Astrocyte (in vitro differentiated cells and primary cell): ENCODE measurements around the gene DHCR7. TPM values are rescaled to one million over a fixed set of nuclear protein-coding genes. Genes with fewer than 3 reads are reported as not detected.
"Not testable (repeated sequence)": the region's sequence is repeated elsewhere in the genome, so short reads cannot be mapped to it uniquely, and the experiment has no call there.

Experiments used
- DNase-seq: peaks from one replicate; pipeline ENCODE4 v3.0.0-alpha.2; 2010; ENCODE audit warnings: low read depth
- FAIRE-seq: peaks from 2 replicates; lab custom pipeline; 2011; peaks lifted over from hg19 to GRCh38; lab: Jason Lieb, UNC
- H2AFZ ChIP-seq: 2 replicates; pipeline ENCODE4 v1.6.0; 2012; ENCODE audit warnings: low read depth, low read length, inconsistent platforms
- H3K27ac ChIP-seq: 2 replicates; pipeline ENCODE4 v1.5.1; 2011; ENCODE audit warnings: low read depth, low read length, inconsistent platforms
- H3K27me3 ChIP-seq: 2 replicates; pipeline ENCODE4 v1.6.0; 2011; ENCODE audit warnings: low read length, inconsistent platforms; ENCODE audit not compliant: insufficient read depth
- H3K36me3 ChIP-seq: 2 replicates; pipeline ENCODE4 v1.5.1; 2011; ENCODE audit warnings: low read length, inconsistent platforms; ENCODE audit not compliant: insufficient read depth
- H3K4me1 ChIP-seq: 2 replicates; pipeline ENCODE4 v1.5.1; 2011; ENCODE audit warnings: low read length, inconsistent platforms; ENCODE audit not compliant: insufficient read depth
- H3K4me2 ChIP-seq: 2 replicates; pipeline ENCODE4 v1.6.0; 2012; ENCODE audit warnings: low read length, inconsistent platforms
- H3K4me3 ChIP-seq: 2 replicates; pipeline ENCODE4 v1.5.1; 2011; ENCODE audit warnings: low read depth, mild to moderate bottlenecking, low read length, inconsistent platforms; ENCODE audit not compliant: insufficient read depth
- H3K79me2 ChIP-seq: 2 replicates; pipeline ENCODE4 v1.6.0; 2012; ENCODE audit warnings: mild to moderate bottlenecking, low read length, inconsistent platforms; ENCODE audit not compliant: insufficient read depth
- H3K9ac ChIP-seq: 2 replicates; pipeline ENCODE4 v1.6.0; 2012; ENCODE audit warnings: mild to moderate bottlenecking, low read length, inconsistent platforms
- H3K9me3 ChIP-seq: 2 replicates; pipeline ENCODE4 v1.5.1; 2012; ENCODE audit warnings: low read depth, mild to moderate bottlenecking, low read length, inconsistent platforms; ENCODE audit not compliant: insufficient read depth
- H4K20me1 ChIP-seq: 2 replicates; pipeline ENCODE4 v1.6.0; 2012; ENCODE audit warnings: low read length, inconsistent platforms; ENCODE audit not compliant: insufficient read depth
- H3K27ac Mint-ChIP-seq: one replicate; pipeline ENCODE4 v1.8.0; 2021; ENCODE audit warnings: mild to moderate bottlenecking, mixed read lengths; ENCODE audit not compliant: unreplicated experiment
- H3K27me3 Mint-ChIP-seq: one replicate; pipeline ENCODE4 v1.8.0; 2021; ENCODE audit warnings: low read depth, mixed read lengths; ENCODE audit not compliant: unreplicated experiment
- H3K36me3 Mint-ChIP-seq: one replicate; pipeline ENCODE4 v1.8.0; 2021; ENCODE audit warnings: low read depth, mixed read lengths; ENCODE audit not compliant: unreplicated experiment
- H3K4me1 Mint-ChIP-seq: one replicate; pipeline ENCODE4 v1.8.0; 2021; ENCODE audit warnings: low read depth, mixed read lengths; ENCODE audit not compliant: unreplicated experiment
- H3K4me3 Mint-ChIP-seq: one replicate; pipeline ENCODE4 v1.8.0; 2021; ENCODE audit warnings: mild to moderate bottlenecking, moderate library complexity, mixed read lengths; ENCODE audit not compliant: unreplicated experiment
- H3K9me3 Mint-ChIP-seq: one replicate; pipeline ENCODE4 v1.8.0; 2021; ENCODE audit warnings: mild to moderate bottlenecking, mixed read lengths; ENCODE audit not compliant: unreplicated experiment
- EZH2 ChIP-seq: IDR thresholded peaks from 2 replicates; pipeline ENCODE4 v1.6.1; 2012; ENCODE audit warnings: mild to moderate bottlenecking, low read length, inconsistent platforms; ENCODE audit not compliant: insufficient read depth
- total RNA-seq: library from RNA; stranded (reverse); gene quantifications from 2 replicates; pipeline ENCODE4 v1.2.1, GENCODE V29; 2021
- TF ChIP-seq, protein P1 (sequence below): IDR thresholded peaks from 2 replicates; pipeline ENCODE4 v1.5.1; 2011; ENCODE audit warnings: low read depth, mild to moderate bottlenecking, inconsistent platforms, low read length, moderate library complexity; ENCODE audit not compliant: insufficient read depth

Gene DHCR7
- total RNA-seq, 1 donor from 2014 or later = 92.8 TPM

DNA sequence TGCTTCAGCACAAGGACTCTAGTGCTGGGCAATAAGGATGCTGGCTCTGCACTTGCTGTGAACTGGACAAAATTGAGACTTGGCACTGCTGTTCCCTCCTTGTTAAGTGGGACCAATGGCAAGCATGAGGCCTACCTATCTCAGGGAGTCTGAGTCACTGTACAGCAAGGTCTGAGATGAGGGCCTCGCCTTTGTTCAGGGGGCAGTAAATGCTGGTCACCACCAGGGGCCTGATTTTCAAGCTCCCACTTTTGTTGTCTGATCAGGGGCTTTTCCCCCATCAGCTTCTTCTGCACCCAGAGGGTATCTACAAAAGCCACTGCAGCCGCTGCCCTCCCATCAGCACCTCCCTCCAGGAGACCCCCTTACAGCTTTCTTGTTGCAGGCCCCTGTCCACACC is 22.8 kb downstream of the DHCR7 start:
- FAIRE-seq = no peak
- H3K36me3 ChIP-seq = no peaks in the 10 kb centered on the region
- H3K9me3 Mint-ChIP-seq = peaks cover 3% of the 10 kb centered on the region

DNA sequence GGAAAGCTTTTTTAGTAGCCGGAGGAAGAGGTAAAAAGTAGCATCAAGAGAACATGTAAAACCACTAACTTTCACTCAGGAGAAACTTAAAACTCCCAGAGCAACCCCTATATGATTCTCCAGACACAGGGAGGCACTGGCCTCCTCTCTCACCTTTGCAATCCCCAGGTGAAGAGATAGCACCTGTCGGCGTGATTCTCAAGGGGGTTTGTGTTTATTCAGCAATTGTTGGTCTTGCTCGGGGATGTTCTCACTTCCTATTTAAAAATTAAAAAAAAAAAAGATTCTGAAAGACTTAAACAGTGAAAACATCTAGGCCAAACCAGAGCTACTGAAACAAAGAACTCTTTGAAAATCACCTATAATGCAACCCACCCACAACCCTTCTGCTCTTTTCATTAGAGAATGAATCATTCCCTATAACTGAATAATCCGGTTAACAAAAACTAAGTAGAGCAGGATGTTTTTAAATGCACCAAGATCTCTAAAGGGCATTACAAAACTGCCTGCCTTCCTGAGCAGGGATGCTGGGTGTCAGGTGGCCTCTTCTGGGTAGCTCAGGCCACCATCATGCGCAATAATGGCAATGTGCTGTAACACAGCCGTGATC is 24.9 kb downstream of the DHCR7 start:
- Histone ChIP-seq H3K79me2 (no peaks in the 10 kb centered on the region), H3K27me3 (no peaks in the 10 kb centered on the region), H4K20me1 (no peaks in the 10 kb centered on the region), H3K36me3 (no peaks in the 10 kb centered on the region), H2AFZ (no peak overlapping the region), H3K9me3 (no peaks in the 10 kb centered on the region), H3K9ac (no peak overlapping the region), H3K4me1 (no peaks in the 10 kb centered on the region), H3K4me2 (no peak overlapping the region), H3K27ac (no peak overlapping the region), H3K4me3 (no peak overlapping the region)
- TF ChIP-seq, protein P1, sequence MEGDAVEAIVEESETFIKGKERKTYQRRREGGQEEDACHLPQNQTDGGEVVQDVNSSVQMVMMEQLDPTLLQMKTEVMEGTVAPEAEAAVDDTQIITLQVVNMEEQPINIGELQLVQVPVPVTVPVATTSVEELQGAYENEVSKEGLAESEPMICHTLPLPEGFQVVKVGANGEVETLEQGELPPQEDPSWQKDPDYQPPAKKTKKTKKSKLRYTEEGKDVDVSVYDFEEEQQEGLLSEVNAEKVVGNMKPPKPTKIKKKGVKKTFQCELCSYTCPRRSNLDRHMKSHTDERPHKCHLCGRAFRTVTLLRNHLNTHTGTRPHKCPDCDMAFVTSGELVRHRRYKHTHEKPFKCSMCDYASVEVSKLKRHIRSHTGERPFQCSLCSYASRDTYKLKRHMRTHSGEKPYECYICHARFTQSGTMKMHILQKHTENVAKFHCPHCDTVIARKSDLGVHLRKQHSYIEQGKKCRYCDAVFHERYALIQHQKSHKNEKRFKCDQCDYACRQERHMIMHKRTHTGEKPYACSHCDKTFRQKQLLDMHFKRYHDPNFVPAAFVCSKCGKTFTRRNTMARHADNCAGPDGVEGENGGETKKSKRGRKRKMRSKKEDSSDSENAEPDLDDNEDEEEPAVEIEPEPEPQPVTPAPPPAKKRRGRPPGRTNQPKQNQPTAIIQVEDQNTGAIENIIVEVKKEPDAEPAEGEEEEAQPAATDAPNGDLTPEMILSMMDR = no peak
- TF ChIP-seq EZH2 = no peak
- no peak for FAIRE-seq
- peaks cover 4% of the 10 kb centered on the region for H3K9me3 Mint-ChIP-seq
- H3K27ac Mint-ChIP-seq = no peak overlapping the region
- no peaks in the 10 kb centered on the region for H3K36me3 Mint-ChIP-seq
- peaks cover 8% of the 10 kb centered on the region for H3K27me3 Mint-ChIP-seq
- no peak for DNase-seq
- H3K4me1 Mint-ChIP-seq = no peaks in the 10 kb centered on the region
- H3K4me3 Mint-ChIP-seq = no peak overlapping the region

More for the DNA sequence above, 22.8 kb downstream of the DHCR7 start:
- Histone ChIP-seq H3K79me2 (no peaks in the 10 kb centered on the region), H3K4me3 (no peak overlapping the region), H3K4me2 (no peak overlapping the region), H4K20me1 (no peaks in the 10 kb centered on the region), H3K27me3 (no peaks in the 10 kb centered on the region), H3K9me3 (no peaks in the 10 kb centered on the region), H3K9ac (no peak overlapping the region), H3K27ac (no peak overlapping the region), H2AFZ (no peak overlapping the region), H3K4me1 (no peaks in the 10 kb centered on the region)
- H3K4me3 Mint-ChIP-seq = no peak overlapping the region
- TF ChIP-seq, protein P1 = no peak
- no peak for TF ChIP-seq EZH2
- no peaks in the 10 kb centered on the region for H3K36me3 Mint-ChIP-seq
- peaks cover 6% of the 10 kb centered on the region for H3K4me1 Mint-ChIP-seq
- H3K27ac Mint-ChIP-seq = no peak overlapping the region
- no peak for DNase-seq
- H3K27me3 Mint-ChIP-seq = peaks cover 8% of the 10 kb centered on the region

DNA sequence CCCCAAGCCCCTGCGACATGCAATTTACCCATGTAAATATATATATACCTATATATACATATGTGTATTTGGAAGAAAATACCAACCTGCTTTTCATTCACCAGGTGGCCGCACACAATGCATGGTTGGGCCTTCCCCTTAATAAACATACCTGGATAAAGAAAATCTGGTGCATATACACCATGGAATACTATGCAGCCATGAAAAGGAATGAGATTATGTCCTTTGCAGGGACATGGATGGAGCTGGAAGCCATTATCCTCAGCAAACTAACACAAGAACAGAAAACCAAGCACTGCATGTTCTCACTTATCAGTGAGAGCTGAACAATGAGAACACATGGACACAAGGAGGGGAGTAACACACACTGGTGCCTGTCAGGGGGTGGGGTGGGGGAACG is 25.9 kb downstream of the DHCR7 start:
- not testable (repeated sequence) for DNase-seq, H3K9me3 Mint-ChIP-seq, H3K36me3 Mint-ChIP-seq, H3K4me1 ChIP-seq, H2AFZ ChIP-seq, H3K27me3 ChIP-seq, H4K20me1 ChIP-seq, H3K4me3 Mint-ChIP-seq, H3K36me3 ChIP-seq, FAIRE-seq, H3K9ac ChIP-seq, H3K9me3 ChIP-seq, H3K27ac Mint-ChIP-seq, H3K4me2 ChIP-seq, H3K4me3 ChIP-seq, H3K79me2 ChIP-seq, H3K4me1 Mint-ChIP-seq, H3K27ac ChIP-seq
- peaks cover 14% of the 10 kb centered on the region for H3K27me3 Mint-ChIP-seq
